BE2C (cell line): ENCODE data around the gene GPR34. TPM values are rescaled to one million over a fixed set of nuclear protein-coding genes. Genes with fewer than 3 reads are reported as not detected.
"Not testable (repeated sequence)": the region's sequence is repeated elsewhere in the genome, so short reads cannot be mapped to it uniquely, and the experiment has no call there.

ENCODE experiments used
- DNase-seq: peaks from one replicate; pipeline ENCODE4 v3.0.0-alpha.2; 2020
- H3K27me3 ChIP-seq: fragments of 250-450 bp; sonication (Bioruptor Pico); 2 replicates; pipeline ENCODE4 v1.5.1; 2020; ENCODE audit warnings: mild to moderate bottlenecking
- H3K36me3 ChIP-seq: fragments of 250-450 bp; sonication (Bioruptor Pico); 2 replicates; pipeline ENCODE4 v1.5.1; 2020; ENCODE audit warnings: mild to moderate bottlenecking
- H3K4me1 ChIP-seq: fragments of 250-450 bp; sonication (Bioruptor Pico); 2 replicates; pipeline ENCODE4 v1.5.1; 2020
- H3K4me3 ChIP-seq: 2 replicates; pipeline ENCODE4 v1.5.1; 2011; ENCODE audit warnings: low read depth, low read length
- H3K9me3 ChIP-seq: fragments of 250-450 bp; sonication (Bioruptor Pico); 2 replicates; pipeline ENCODE4 v1.5.1; 2020
- CTCF ChIP-seq: IDR thresholded peaks from 2 replicates; pipeline ENCODE4 v1.5.1; 2012; ENCODE audit warnings: mild to moderate bottlenecking, low read depth, low read length
- polyA plus RNA-seq: library from polyadenylated mRNA; unstranded; fragments of >200 nt; gene quantifications from one replicate; pipeline ENCODE4 v1.2.1, GENCODE V29; 2012; ENCODE audit warnings: low read depth, missing spikeins; ENCODE audit not compliant: insufficient read length, insufficient read depth

Gene GPR34
- not detected for polyA plus RNA-seq

- Histone ChIP-seq H3K4me3 (no peak within 1 kb of the TSS), H3K4me1 (no peaks in the 10 kb centered on the region), H3K27me3 (no peaks in the 10 kb centered on the region)
Measured at GRCh38 chrX:41688835-41689234, at the start of gene GPR34. Gene GPR34 (plus strand): TSS chrX:41688973. CDS start chrX:41695634, 6,661 bp downstream.

GRCh38 chrX:41646201-41646600, 42.6 kb upstream of the GPR34 start:
- H3K36me3 ChIP-seq, H3K27me3 ChIP-seq, H3K4me3 ChIP-seq, H3K9me3 ChIP-seq, DNase-seq, H3K4me1 ChIP-seq: not testable (repeated sequence)

More at GRCh38 chrX:41688835-41689234, at the start of gene GPR34:
- Histone ChIP-seq H3K36me3 (no peaks in the 10 kb centered on the region), H3K9me3 (no peaks in the 10 kb centered on the region)
- no peak for TF ChIP-seq CTCF
- DNase-seq = no peak

GRCh38 chrX:41653125-41653524, 35.6 kb upstream of the GPR34 start:
- Histone ChIP-seq H3K4me1 (no peaks in the 10 kb centered on the region), H3K36me3 (no peaks in the 10 kb centered on the region), H3K9me3 (no peaks in the 10 kb centered on the region), H3K27me3 (no peaks in the 10 kb centered on the region), H3K4me3 (no peak overlapping the region)
- no peak for TF ChIP-seq CTCF
- DNase-seq = no peak

GRCh38 chrX:41655101-41655500, 33.7 kb upstream of the GPR34 start:
- no peaks in the 10 kb centered on the region for H3K9me3 ChIP-seq
- H3K4me1 ChIP-seq = no peaks in the 10 kb centered on the region
- TF ChIP-seq CTCF = no peak
- H3K27me3 ChIP-seq = no peaks in the 10 kb centered on the region
- no peak overlapping the region for H3K4me3 ChIP-seq
- H3K36me3 ChIP-seq = no peaks in the 10 kb centered on the region
- no peak for DNase-seq

GRCh38 chrX:41655631-41656030, 33.1 kb upstream of the GPR34 start:
- Histone ChIP-seq H3K27me3 (no peaks in the 10 kb centered on the region), H3K36me3 (no peaks in the 10 kb centered on the region), H3K4me3 (no peak overlapping the region), H3K4me1 (no peaks in the 10 kb centered on the region), H3K9me3 (no peaks in the 10 kb centered on the region)
- no peak for TF ChIP-seq CTCF
- DNase-seq = no peak

- Histone ChIP-seq H3K4me1 (no peaks in the 10 kb centered on the region), H3K9me3 (no peaks in the 10 kb centered on the region), H3K27me3 (no peaks in the 10 kb centered on the region), H3K36me3 (no peaks in the 10 kb centered on the region), H3K4me3 (no peak overlapping the region)
- DNase-seq = no peak
- no peak for TF ChIP-seq CTCF
Measured at GRCh38 chrX:41661366-41662095, 27.2 kb upstream of the GPR34 start.
